ENCODE results near the gene KLK14. TPM values are rescaled to one million over a fixed set of nuclear protein-coding genes. Genes with fewer than 3 reads are reported as not detected.

Gene KLK14
- total RNA-seq, 4 donors from 2014 or later: 0.82 TPM; not detected in 3

- Histone ChIP-seq H3K36me3 (no peaks in the 10 kb centered on the region), H3K9me3 (no peaks in the 10 kb centered on the region), H3K4me3 (no peak overlapping the region), H3K4me1 (peaks cover 0 to 8% (median 0%) of the 10 kb centered on the region in 4 donors), H3K27ac (no peak overlapping the region), H3K27me3 (no peaks in the 10 kb centered on the region)
- intact Hi-C loops (cut with DNase I; ENCODE audit: low total_unique reads) (no loop called here), in situ Hi-C loops (cut with MboI; ENCODE audit: low pct_ligation_motif_present in 1 of 4, low pct_unique_long_range_greater_than_20kb in 1 of 4, low sequenced_read_pairs in 3 of 4) (no loop called here)
- 75 to 83% methylated on average over 7 to 22 of the region's 22 CpGs for WGBS, 2 donors (ENCODE audit: low coverage in 1 of 2)
- DNase-seq: no peak
- no peak for TF ChIP-seq CTCF (IDR thresholded peaks at IDR 0.05)
- no peak for TF ChIP-seq POLR2A (IDR thresholded peaks at IDR 0.05)
- TF ChIP-seq EP300 (IDR thresholded peaks at IDR 0.05; ENCODE audit: low read depth): no peak
- no peak for TF ChIP-seq POLR2AphosphoS5 (IDR thresholded peaks at IDR 0.05)
These were observed 11.0 kb upstream of the KLK14 start for GRCh38 chr19:51093510-51094345.

- H3K9me3 ChIP-seq: no peaks in the 10 kb centered on the region
- no peaks in the 10 kb centered on the region for H3K36me3 ChIP-seq
- no peaks in the 10 kb centered on the region for H3K27me3 ChIP-seq
- H3K27ac ChIP-seq: no peak overlapping the region
- in situ Hi-C loops (cut with MboI; ENCODE audit: low pct_ligation_motif_present in 1 of 4, low pct_unique_long_range_greater_than_20kb in 1 of 4, low sequenced_read_pairs in 3 of 4) (no loop called here), intact Hi-C loops (cut with DNase I; ENCODE audit: low total_unique reads) (no loop called here)
- H3K4me1 ChIP-seq: peaks cover 0 to 8% (median 0%) of the 10 kb centered on the region in 4 donors
- no peak overlapping the region for H3K4me3 ChIP-seq
- no peak for TF ChIP-seq POLR2AphosphoS5 (IDR thresholded peaks at IDR 0.05)
- no peak for TF ChIP-seq POLR2A (IDR thresholded peaks at IDR 0.05)
- no peak for TF ChIP-seq CTCF (IDR thresholded peaks at IDR 0.05)
- TF ChIP-seq EP300 (IDR thresholded peaks at IDR 0.05; ENCODE audit: low read depth): no peak
- 69% methylated on average over 8 of the region's 8 CpGs; no CpG with 5 or more reads in 1 of the 2 donors for WGBS, 2 donors (ENCODE audit: low coverage in 1 of 2)
- DNase-seq: no peak
These were observed 10.4 kb upstream of the KLK14 start for GRCh38 chr19:51093101-51093500.

GRCh38 chr19:51091895-51092873 is 9.5 kb upstream of the KLK14 start:
- H3K36me3 ChIP-seq: no peaks in the 10 kb centered on the region
- H3K4me1 ChIP-seq: peaks cover 0 to 8% (median 0%) of the 10 kb centered on the region in 4 donors
- 38 to 40% methylated on average over 12 to 16 of the region's 16 CpGs for WGBS, 2 donors (ENCODE audit: low coverage in 1 of 2)
- H3K27me3 ChIP-seq: no peaks in the 10 kb centered on the region
- TF ChIP-seq CTCF (IDR thresholded peaks at IDR 0.05): no peak
- TF ChIP-seq POLR2AphosphoS5 (IDR thresholded peaks at IDR 0.05): no peak
- TF ChIP-seq EP300 (IDR thresholded peaks at IDR 0.05; ENCODE audit: low read depth): no peak
- no peak for TF ChIP-seq POLR2A (IDR thresholded peaks at IDR 0.05)
- no peak overlapping the region for H3K4me3 ChIP-seq
- no peak for DNase-seq
- intact Hi-C loops (cut with DNase I; ENCODE audit: low total_unique reads) (no loop called here), in situ Hi-C loops (cut with MboI; ENCODE audit: low pct_ligation_motif_present in 1 of 4, low pct_unique_long_range_greater_than_20kb in 1 of 4, low sequenced_read_pairs in 3 of 4) (no loop called here)
- H3K9me3 ChIP-seq: no peaks in the 10 kb centered on the region
- H3K27ac ChIP-seq: no peak overlapping the region

GRCh38 chr19:51091126-51091525 is 8.4 kb upstream of the KLK14 start:
- DNase-seq: no peak
- no peaks in the 10 kb centered on the region for H3K36me3 ChIP-seq
- intact Hi-C loops (cut with DNase I; ENCODE audit: low total_unique reads): no loop called here
- H3K4me1 ChIP-seq: peaks cover 0 to 8% (median 0%) of the 10 kb centered on the region in 4 donors
- TF ChIP-seq POLR2AphosphoS5 (IDR thresholded peaks at IDR 0.05) (no peak), EP300 (IDR thresholded peaks at IDR 0.05; ENCODE audit: low read depth) (no peak), POLR2A (IDR thresholded peaks at IDR 0.05) (no peak), CTCF (IDR thresholded peaks at IDR 0.05) (no peak)
- no peaks in the 10 kb centered on the region for H3K27me3 ChIP-seq
- H3K4me3 ChIP-seq: no peak overlapping the region
- WGBS, 2 donors (ENCODE audit: low coverage in 1 of 2): 83 to 90% methylated on average over 6 to 10 of the region's 10 CpGs
- no peaks in the 10 kb centered on the region for H3K9me3 ChIP-seq
- no peak overlapping the region for H3K27ac ChIP-seq
- in situ Hi-C loops (cut with MboI; ENCODE audit: low pct_ligation_motif_present in 1 of 4, low pct_unique_long_range_greater_than_20kb in 1 of 4, low sequenced_read_pairs in 3 of 4): no loop called here
